Measurements from ENCODE around the gene UNC45A.
"Not testable (repeated sequence)": the region's sequence is repeated elsewhere in the genome, so short reads cannot be mapped to it uniquely, and the experiment has no call there.

Gene UNC45A

DNA sequence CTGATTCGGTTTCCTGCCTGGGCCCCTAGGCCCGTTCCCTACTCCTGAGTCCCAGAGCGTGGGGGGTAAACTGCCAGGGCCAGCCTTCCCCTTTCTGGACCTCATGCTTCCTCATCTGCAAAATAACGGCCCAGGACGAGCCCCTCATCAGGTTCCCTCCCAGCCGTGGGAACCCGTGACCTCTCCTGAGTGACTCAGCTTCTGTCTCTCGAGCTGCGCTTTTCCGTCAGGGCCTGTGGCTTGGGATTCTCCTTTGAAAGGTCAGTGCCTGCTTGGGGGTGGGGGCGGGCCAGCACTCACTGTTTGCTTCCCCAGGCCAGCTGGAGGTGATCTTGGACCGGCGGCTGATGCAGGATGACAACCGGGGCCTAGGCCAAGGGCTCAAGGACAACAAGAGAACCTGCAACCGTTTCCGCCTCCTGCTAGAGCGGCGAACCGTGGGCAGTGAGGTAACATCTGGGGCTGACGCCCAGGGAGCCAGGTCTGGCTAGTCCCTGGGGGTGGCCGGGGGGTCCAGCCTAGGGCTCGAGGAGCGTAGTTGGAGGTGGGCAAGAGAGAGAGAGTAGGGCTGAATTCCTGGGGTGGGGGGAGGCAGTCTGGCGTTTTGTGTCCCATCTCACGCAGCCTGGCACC is 19.2 kb upstream of the UNC45A start:
- no peak for DNase-seq (ENCODE audit: low read depth in 3 of 3, low spot score in 1 of 3)

GRCh38 chr15:90916461-90916860 is 18.6 kb upstream of the UNC45A start:
- DNase-seq (ENCODE audit: low read depth in 3 of 3, low spot score in 1 of 3): no peak

GRCh38 chr15:90917569-90917968 is 17.5 kb upstream of the UNC45A start:
- no peak for DNase-seq (ENCODE audit: low read depth in 3 of 3, low spot score in 1 of 3)

GRCh38 chr15:90918034-90918788 is 16.9 kb upstream of the UNC45A start:
- DNase-seq (ENCODE audit: low read depth in 3 of 3, low spot score in 1 of 3): no peak

DNA sequence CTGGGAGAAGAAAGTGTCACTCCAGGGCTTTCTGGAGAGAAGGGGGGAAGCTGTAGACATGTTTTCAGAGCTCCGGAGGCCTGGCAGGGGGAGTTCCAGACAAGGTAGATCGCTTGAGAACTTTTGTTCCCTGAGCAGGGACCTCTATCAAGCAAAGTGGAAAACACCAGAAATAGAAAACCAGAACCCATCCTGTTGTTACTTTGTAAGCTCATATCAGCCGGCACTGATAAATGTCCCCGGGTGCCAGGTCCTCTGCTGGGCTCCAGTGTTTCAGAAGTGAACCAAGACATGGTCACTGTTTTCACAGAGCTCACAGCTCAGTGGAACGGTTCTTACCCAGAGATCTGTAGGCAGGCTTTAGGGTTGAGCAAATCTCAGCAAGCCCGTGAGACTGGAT is 16.2 kb upstream of the UNC45A start:
- DNase-seq (ENCODE audit: low read depth in 3 of 3, low spot score in 1 of 3): no peak

GRCh38 chr15:90921887-90922286 is 13.2 kb upstream of the UNC45A start:
- no peak for DNase-seq (ENCODE audit: low read depth in 3 of 3, low spot score in 1 of 3)

GRCh38 chr15:90922712-90923322 is 12.3 kb upstream of the UNC45A start:
- not testable (repeated sequence) for DNase-seq (ENCODE audit: low read depth in 3 of 3, low spot score in 1 of 3)

DNA sequence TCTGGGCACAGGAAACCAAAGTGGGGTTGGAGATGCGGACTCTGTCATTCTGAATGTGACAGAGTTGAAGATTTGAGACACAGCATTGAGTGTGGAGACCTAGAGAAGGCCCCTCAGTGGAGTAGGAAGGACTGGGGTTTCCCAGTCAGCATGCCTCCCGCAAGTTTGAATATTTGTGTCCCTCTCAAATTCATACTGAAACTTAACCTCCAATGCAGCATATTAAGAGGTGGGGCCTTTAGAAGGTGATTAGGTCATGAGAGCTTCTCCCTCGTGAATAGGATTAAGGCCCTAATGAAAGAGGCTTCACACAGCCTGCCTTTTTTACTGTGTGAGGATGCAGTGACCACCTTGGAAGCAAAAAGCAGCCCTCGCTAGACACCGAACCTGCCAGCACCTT is 10.7 kb upstream of the UNC45A start:
- no peak for DNase-seq (ENCODE audit: low read depth in 3 of 3, low spot score in 1 of 3)

- DNase-seq (ENCODE audit: low read depth in 3 of 3, low spot score in 1 of 3): not testable (repeated sequence)
Observed at GRCh38 chr15:90926766-90927165, 8.3 kb upstream of the UNC45A start.

DNA sequence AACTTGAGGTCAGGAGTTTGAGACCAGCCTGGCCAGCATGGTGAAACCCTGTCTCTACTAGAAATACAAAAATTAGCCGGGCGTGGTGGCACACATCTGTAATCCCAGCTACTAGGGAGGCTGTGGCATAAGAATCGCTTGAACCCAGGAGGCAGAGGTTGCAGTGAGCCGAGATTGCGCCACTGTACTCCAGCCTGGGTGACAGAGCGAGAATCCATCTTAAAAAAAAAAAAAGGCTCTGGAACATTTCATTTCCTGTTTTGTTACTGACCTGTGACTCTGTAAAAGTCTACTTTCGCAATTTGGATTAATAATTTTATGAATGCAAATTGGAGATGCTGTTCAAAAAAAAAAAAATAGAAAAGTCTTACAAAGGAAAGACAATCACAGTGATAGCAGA is 7.0 kb upstream of the UNC45A start:
- DNase-seq (ENCODE audit: low read depth in 3 of 3, low spot score in 1 of 3): not testable (repeated sequence)

GRCh38 chr15:90929246-90930019 is 5.7 kb upstream of the UNC45A start:
- DNase-seq (ENCODE audit: low read depth in 3 of 3, low spot score in 1 of 3): no peak

DNA sequence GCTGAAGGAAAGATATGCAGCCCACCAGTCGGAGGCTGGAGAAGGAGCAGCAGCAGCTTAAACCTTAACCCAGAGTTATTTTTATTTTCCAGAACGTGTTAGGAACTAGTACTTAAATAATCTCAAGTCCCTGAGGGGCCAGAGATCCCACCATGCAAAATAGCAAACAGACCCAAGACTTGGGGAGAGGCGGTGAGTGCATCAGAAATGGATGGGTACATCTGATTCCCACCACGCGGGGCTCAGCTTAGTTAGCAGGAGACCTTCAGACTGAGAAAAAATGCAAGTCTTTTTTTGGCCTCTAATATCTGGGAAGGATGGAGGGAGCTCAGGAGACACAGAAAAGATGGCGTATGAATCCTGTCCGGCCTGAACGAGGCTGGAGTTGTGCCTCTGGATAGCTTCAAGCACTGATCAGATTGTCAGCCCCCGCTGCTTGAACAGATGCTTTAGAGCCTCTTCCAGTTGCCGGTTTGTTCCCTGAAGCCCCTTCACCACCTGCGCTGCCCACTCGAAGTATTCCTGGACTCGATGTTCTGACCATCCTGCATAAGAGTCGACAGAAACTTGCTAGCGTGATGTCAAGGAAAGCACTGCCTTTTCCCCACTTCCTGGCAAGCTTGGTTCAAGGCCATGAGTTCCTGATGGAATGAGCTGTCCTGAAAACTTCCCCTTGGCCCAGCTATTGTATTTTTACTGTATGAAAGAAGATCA is 4.1 kb upstream of the UNC45A start:
- no peak for DNase-seq (ENCODE audit: low read depth in 3 of 3, low spot score in 1 of 3)

DNA sequence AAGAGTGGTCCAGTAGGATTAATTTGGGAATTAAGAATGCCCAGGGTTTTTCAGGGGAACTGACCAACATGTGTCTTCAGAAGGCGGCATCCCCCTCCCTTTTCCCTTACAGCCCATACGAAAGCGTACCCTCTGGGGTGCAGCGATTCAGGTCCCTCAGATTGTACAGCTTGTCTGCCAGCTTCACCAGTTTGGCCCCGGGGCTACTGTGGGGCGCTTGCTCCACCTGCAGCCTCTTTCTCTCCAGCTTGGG is 3.6 kb upstream of the UNC45A start:
- DNase-seq (ENCODE audit: low read depth in 3 of 3, low spot score in 1 of 3): no peak

DNA sequence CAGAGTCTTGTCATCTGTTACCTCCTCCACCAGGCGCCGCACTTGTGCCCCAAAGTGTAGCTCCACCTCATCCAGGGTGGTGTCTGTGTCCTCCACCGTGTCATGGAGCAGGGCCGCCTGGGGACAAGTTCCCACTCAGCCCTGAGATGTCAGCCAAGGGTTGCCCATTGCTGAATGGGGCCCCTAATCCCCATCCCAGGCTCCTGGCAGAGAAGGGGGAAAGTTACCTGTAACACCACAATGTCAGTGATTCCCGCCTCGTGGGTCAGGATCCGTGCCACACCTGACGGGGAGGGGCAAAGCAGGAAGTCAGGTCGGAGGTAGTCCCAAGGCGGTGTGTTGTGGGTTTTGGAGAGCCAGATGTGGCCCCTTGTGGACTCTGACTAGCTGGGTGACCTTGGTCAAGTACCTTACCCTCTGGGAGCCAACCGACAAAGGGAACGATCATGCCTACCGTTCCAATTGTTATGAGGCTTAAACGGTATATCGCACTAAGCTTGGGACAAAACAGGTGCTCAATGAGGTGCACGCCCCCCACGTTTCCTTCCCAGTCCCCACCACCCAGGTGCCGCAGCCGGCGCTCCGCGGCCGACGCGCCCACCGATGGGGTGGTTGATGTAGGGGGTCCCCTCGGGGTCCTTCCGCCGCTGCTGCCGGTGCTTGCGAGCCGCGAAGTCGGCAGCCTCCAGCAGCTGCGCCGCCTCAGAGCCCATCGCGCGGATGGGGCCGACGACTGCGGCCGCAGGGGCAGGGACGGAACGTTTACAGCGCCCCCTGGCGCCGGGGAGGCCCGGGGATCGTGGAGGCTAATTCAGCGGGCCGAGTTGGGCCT is 3.0 kb upstream of the UNC45A start, which contains the start of gene HDDC3:
HDDC3 (minus strand) TSS at position 722 of the 832 bp plus-strand sequence; CDS start at position 713, 9 bp downstream.
- DNase-seq (ENCODE audit: low read depth in 3 of 3, low spot score in 1 of 3): peak; percentile 67 to 95 (median 74)

- no peak for DNase-seq (ENCODE audit: low read depth in 3 of 3, low spot score in 1 of 3)
Observed at GRCh38 chr15:90932660-90932991, 2.5 kb upstream of the UNC45A start.

GRCh38 chr15:90933301-90933700 is 1.8 kb upstream of the UNC45A start:
- no peak for DNase-seq (ENCODE audit: low read depth in 3 of 3, low spot score in 1 of 3)

GRCh38 chr15:90934256-90934948 is 683 bp upstream of the UNC45A start:
- DNase-seq (ENCODE audit: low read depth in 3 of 3, low spot score in 1 of 3): peak; percentile 63 to 75 (median 64)

DNA sequence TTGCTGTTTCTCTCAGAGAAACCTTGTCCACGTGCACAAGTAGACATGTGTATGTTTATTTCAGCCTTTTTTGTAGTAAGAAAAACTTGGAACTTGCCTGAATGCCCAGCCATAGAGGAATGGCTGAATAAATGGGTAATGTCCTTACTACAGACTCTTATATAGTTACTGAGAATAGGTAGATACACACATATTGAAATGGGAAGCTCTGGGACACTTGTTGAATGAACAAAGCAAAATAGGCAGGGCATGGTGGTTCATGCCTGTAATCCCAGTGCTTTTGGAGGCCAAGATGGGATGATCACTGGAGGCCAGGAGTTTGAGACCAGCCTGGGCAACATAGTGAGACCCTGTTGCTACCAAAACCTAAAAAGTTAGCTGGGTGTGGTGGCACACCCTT is 1.7 kb downstream of the UNC45A start:
- DNase-seq (ENCODE audit: low read depth in 3 of 3, low spot score in 1 of 3): no peak

DNA sequence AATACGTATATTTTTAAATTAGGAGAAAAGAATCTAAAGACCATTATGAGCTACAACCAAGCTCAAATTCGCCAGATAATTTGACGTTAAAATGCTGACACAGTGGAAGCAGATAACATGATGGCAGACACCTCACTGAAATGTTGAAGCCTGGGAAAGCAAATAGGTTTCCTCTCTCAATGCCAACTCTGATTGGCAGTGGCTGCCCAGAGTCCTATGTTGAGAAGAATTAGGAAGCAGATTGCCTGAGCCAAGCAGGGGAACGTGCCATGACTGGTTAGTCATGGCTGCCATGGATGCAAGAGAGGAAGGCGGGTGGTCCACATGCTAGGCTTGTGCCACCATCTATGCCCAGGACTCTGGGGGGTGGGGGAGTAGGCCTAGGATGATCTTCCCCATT is 3.2 kb downstream of the UNC45A start:
- DNase-seq (ENCODE audit: low read depth in 3 of 3, low spot score in 1 of 3): no peak

DNA sequence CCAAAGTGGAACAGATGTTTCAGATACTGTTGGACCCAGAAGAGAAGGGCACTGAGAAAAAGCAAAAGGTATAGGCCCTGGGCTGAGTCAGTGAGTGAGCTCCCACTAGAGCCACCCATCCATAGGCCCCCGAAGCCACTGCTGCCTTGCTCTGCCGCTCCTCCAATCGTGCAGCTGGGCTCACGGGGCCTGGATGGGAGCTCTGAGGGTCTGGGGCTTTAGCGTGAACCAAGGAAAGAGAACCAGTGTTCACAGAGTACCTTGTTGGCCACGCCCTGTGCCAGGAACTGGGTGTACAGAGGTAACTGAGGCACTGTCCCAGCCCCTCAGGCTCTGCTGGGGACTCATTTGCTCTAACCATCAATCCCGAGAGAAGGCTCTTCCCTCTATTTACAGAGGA is 4.7 kb downstream of the UNC45A start:
- DNase-seq (ENCODE audit: low read depth in 3 of 3, low spot score in 1 of 3): no peak

All from stimulated activated CD4-positive, alpha-beta T cell treated with anti-CD3 and anti-CD28 coated beads, TNF-alpha, amount 100 ng/mL, for 1 hour (primary cell).